Osteocyte (in vitro differentiated cells): ENCODE measurements around the gene EFNB2. TPM values are rescaled to one million over a fixed set of nuclear protein-coding genes. Genes with fewer than 3 reads are reported as not detected.

Experiments
- DNase-seq: peaks from one replicate; pipeline ENCODE4 v3.0.0; 2021; ENCODE audit warnings: mixed read lengths; ENCODE audit not compliant: unreplicated experiment; ENCODE audit errors: extremely low spot score
- H3K27ac Mint-ChIP-seq: one replicate; pipeline ENCODE4 v1.8.0; 2021; ENCODE audit warnings: mild to moderate bottlenecking, mixed read lengths; ENCODE audit not compliant: unreplicated experiment
- H3K27me3 Mint-ChIP-seq: one replicate; pipeline ENCODE4 v1.8.0; 2021; ENCODE audit warnings: mixed read lengths; ENCODE audit not compliant: unreplicated experiment
- H3K36me3 Mint-ChIP-seq: one replicate; pipeline ENCODE4 v1.8.0; 2021; ENCODE audit warnings: mixed read lengths; ENCODE audit not compliant: unreplicated experiment
- H3K4me1 Mint-ChIP-seq: one replicate; pipeline ENCODE4 v1.8.0; 2021; ENCODE audit warnings: mixed read lengths; ENCODE audit not compliant: unreplicated experiment
- H3K4me3 Mint-ChIP-seq: one replicate; pipeline ENCODE4 v1.8.0; 2021; ENCODE audit warnings: mild to moderate bottlenecking, moderate library complexity, mixed read lengths; ENCODE audit not compliant: unreplicated experiment
- H3K9me3 Mint-ChIP-seq: one replicate; pipeline ENCODE4 v1.8.0; 2021; ENCODE audit warnings: mixed read lengths; ENCODE audit not compliant: unreplicated experiment
- total RNA-seq: library from RNA; stranded (reverse); gene quantifications from 2 replicates; pipeline ENCODE4 v1.2.1, GENCODE V29; 2021
- TF ChIP-seq, protein P1 (sequence below): fragments of 200-600 bp; sonication (generic); IDR thresholded peaks from 2 replicates; pipeline ENCODE4 v1.5.0; 2021; ENCODE audit warnings: antibody characterized with exemption, mild to moderate bottlenecking, moderate library complexity

EFNB2 gene
- total RNA-seq, 1 donor from 2014 or later = 50.0 TPM

GRCh38 chr13:106505732-106506131 lies 29.7 kb downstream of the EFNB2 start:
- Mint-ChIP-seq H3K27me3 (no peaks in the 10 kb centered on the region), H3K4me3 (no peak overlapping the region), H3K4me1 (peaks cover 42% of the 10 kb centered on the region), H3K9me3 (no peaks in the 10 kb centered on the region), H3K36me3 (peaks cover 16% of the 10 kb centered on the region), H3K27ac (peak overlapping the region; percentile 57)
- DNase-seq = no peak
- TF ChIP-seq, protein P1, sequence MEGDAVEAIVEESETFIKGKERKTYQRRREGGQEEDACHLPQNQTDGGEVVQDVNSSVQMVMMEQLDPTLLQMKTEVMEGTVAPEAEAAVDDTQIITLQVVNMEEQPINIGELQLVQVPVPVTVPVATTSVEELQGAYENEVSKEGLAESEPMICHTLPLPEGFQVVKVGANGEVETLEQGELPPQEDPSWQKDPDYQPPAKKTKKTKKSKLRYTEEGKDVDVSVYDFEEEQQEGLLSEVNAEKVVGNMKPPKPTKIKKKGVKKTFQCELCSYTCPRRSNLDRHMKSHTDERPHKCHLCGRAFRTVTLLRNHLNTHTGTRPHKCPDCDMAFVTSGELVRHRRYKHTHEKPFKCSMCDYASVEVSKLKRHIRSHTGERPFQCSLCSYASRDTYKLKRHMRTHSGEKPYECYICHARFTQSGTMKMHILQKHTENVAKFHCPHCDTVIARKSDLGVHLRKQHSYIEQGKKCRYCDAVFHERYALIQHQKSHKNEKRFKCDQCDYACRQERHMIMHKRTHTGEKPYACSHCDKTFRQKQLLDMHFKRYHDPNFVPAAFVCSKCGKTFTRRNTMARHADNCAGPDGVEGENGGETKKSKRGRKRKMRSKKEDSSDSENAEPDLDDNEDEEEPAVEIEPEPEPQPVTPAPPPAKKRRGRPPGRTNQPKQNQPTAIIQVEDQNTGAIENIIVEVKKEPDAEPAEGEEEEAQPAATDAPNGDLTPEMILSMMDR = no peak

- TF ChIP-seq, protein P1 = no peak
- Mint-ChIP-seq H3K27ac (peak overlapping the region; percentile 57), H3K4me1 (peaks cover 46% of the 10 kb centered on the region), H3K9me3 (no peaks in the 10 kb centered on the region), H3K4me3 (no peak overlapping the region), H3K27me3 (no peaks in the 10 kb centered on the region), H3K36me3 (peaks cover 18% of the 10 kb centered on the region)
- DNase-seq = no peak
These were observed 30.2 kb downstream of the EFNB2 start for GRCh38 chr13:106505295-106505694.

DNA sequence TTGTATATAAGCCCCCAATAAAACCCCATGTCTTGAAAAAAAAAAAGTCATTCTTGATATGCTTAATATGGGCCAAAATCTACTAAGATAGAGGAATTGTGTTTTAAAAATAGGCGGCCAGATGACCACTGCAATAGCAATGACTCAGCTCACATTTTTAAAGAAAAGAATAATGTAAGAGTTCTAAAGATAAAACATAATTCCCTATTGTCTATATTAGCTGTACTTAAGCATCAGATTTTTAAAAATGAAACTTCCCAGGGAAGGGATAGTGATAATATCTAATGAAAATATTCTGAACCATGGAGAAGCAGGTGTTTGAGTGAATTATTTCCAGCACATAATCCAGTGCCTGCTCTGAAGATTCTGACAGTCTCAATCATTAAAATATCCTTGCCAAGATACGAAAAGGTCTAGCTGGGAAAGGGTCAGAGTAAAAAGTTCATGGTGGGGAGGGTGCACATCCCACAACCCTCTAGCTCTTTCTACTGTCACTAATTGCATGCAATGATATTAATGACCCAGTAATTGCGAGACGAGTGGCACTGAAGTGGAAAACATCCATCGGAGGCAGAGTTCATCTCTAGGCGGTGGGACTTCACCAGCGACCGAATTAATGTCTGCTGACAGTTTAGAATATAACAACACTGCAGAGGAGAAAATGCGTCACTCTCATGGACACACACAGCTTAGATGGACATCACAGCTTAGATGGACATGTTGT lies 31.6 kb downstream of the EFNB2 start:
- H3K36me3 Mint-ChIP-seq = peaks cover 21% of the 10 kb centered on the region
- H3K4me1 Mint-ChIP-seq = peaks cover 55% of the 10 kb centered on the region
- H3K9me3 Mint-ChIP-seq = no peaks in the 10 kb centered on the region
- no peak for DNase-seq
- TF ChIP-seq, protein P1 = no peak
- H3K27ac Mint-ChIP-seq = peak overlapping the region; percentile 48
- no peak overlapping the region for H3K4me3 Mint-ChIP-seq
- no peaks in the 10 kb centered on the region for H3K27me3 Mint-ChIP-seq

DNA sequence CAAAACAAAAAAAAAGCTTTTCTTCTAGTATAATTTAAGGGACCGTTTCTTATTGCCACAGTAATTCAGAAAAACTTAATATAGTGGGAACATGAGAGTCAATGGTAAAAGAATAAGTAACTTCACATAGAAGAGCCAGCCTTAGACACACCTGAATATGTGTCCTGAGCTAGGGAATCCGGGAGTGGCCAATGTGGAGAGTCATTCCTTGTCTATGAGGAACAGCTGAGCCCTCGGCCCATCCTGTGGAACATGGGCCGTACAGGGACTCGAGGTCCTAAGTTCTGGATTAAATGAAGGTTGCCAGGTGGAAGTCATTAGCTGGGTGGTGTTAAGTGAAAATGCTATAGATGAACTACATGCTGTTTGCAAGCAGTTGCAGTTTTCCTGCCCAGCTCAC lies 32.2 kb downstream of the EFNB2 start:
- peaks cover 55% of the 10 kb centered on the region for H3K4me1 Mint-ChIP-seq
- peak overlapping the region; percentile 48 for H3K27ac Mint-ChIP-seq
- TF ChIP-seq, protein P1 = no peak
- peaks cover 21% of the 10 kb centered on the region for H3K36me3 Mint-ChIP-seq
- H3K27me3 Mint-ChIP-seq = no peaks in the 10 kb centered on the region
- H3K4me3 Mint-ChIP-seq = no peak overlapping the region
- DNase-seq = no peak
- H3K9me3 Mint-ChIP-seq = no peaks in the 10 kb centered on the region

DNA sequence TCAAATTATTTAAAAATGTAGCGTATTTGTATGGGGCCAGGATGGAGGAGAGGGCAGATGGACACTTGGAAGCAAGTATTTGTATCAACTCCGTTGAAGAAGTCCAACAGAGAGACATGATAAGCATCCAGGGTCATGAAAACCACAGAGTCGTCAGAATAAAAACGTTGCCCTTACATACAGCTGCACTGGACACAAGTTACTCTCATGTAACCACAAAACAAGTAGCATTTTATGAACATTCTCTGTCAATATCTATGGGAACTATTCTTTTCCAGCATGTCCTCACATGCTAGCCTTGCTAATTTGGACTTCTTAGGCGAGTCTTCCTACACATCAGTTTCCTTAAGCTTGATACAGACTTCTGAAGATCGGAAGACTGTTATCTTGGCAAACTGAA lies 35.0 kb downstream of the EFNB2 start:
- Mint-ChIP-seq H3K4me3 (no peak overlapping the region), H3K4me1 (peaks cover 67% of the 10 kb centered on the region), H3K9me3 (no peaks in the 10 kb centered on the region), H3K27me3 (no peaks in the 10 kb centered on the region), H3K27ac (peak overlapping the region; percentile 71), H3K36me3 (peaks cover 33% of the 10 kb centered on the region)
- TF ChIP-seq, protein P1 = no peak
- no peak for DNase-seq
